HT1080 (cell line): ENCODE measurements around the gene GABRA4. TPM values are rescaled to one million over a fixed set of nuclear protein-coding genes. Genes with fewer than 3 reads are reported as not detected.

Experiments used
- DNase-seq: peaks from one replicate; pipeline ENCODE4 v3.0.0-alpha.2; 2015; ENCODE audit warnings: low read depth
- total RNA-seq: library from RNA; depleted of rRNA; stranded (reverse); fragments of >200 nt; shearing (Covaris generic); gene quantifications from 2 replicates; pipeline ENCODE4 v1.2.3, GENCODE V29; 2014; rRNA removed

The GABRA4 gene
- total RNA-seq, 1 experiment from 2014 or later = 0.11 TPM

DNA sequence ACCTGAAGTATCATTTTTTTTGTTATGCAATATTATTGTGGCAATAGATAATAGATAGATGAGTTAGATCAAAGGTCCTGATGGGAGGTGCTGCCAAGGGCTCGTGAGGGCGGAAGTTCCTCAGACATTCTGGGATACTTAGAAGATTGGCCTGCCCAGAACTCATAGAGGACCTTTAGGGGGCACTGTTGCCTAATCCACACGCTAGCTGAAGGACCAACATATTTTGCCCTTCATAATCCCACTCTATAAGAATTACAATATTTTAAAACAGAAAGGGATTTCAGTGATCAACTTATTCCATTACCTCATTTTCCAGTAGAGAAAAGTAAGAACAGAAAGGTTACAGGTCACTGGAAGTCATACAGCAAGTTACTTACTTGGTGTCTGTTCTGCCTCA lies 61.4 kb downstream of the GABRA4 start:
- DNase-seq = peak; percentile 47

DNA sequence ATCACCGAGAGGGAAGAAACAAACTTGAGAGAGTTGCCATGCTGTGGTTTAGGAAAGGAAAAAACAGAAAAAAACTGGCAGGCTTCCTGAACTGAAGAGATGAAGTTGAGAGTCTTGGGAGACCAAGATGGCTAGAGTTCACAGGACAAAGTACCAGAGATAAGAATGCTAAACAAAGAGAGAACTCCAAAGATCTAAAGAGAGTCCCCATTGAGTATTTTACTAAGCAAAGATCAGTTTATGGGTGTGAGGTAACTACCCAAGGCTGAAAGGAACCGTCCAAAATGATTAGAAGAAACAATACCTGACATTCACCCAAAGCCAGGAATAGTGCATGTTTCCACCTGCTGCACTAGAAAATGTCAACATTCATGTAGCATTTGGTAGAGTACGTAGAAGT lies 62.5 kb downstream of the GABRA4 start:
- DNase-seq = no peak

DNA sequence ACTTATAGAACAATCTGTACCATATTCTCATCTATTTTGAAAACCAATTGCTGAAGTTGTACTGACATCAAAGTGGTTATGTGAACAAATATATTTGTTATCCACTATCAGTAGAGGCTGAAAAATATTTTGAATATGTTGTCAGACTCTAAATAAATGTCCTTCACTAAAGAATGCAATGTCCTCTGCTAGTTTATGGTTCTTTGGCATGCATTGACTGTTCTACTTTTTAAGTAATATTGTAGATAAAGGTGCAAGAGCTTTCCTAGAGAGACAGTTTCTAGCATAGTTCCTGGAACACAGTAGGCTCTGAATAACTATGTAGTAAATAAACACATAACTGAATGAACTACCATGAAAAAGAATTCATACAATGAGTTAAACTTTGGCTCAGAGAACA lies 66.2 kb downstream of the GABRA4 start:
- no peak for DNase-seq

DNA sequence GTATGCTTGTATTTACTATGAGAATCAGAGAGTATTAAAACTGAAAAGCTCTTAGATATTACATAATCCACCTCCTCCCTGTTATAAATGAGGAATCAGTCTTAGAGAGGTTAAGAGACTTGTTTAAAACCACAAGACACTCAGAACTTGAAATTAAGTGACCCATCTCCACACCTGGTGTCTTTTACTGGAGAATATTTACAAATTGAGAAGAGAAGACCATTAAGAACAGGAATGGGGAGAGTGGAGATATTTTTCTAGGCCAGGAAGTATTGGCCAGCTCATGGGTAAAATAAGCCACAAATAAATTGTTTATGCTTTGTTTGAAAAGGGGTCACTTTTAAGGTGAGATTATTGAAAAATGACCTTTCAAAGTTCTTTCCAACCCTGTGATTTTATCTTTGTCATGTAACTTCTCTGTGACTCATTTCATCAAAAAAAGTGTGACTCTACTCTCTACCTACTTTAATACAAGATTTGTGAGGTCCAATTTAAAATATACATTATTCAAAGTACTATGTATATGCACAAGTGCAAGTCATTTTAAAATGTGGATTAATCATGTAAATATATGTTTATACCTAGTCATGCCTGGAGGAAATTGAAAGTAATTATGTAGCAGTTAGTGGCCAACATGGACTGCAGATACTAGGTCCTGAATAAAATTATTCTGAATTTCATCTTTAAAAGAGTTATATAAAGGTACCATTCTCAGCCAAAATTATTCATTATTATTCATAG lies 68.4 kb downstream of the GABRA4 start:
- DNase-seq = no peak

DNA sequence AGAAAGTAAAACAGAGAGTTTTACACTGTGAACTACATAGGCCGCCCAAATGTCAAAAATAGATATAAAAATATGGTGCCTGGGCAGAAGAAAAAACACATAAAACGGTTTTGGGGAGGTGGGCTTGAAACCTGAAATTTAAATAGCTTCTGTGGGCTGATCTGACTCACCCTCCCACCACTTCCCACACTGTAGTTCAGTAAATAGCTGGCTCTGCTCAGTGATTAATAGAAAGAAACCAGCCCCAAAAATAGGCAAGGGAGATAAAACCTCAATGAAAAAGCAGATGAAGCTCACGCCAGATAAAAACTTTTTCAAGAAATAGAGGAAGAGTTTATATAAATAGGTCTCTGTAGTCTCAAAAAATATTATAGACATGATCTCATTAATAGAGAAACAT lies 71.2 kb downstream of the GABRA4 start:
- DNase-seq = no peak

DNA sequence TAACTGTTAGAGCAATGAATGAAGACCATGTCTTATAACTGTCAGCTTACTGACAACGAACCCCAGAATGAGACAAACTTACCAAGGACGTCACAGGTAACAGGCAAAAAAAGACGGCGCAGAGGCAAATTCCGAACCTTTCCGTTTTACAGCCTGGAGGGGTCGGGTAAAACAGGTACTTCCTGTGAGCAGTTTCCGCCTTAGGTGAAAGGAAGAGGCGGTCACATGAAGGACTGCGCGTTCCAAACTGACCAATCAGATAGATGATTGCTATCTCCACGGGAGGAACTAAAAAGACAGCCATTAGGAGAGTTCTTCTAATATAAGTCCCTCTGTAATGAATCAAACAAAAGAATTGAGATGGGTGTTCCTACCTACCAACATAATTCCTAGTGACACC lies 84.3 kb downstream of the GABRA4 start, which contains the start of gene COX7B2:
COX7B2 (minus strand) TSS at position 168 of the 400 bp plus-strand sequence. CDS start 174,053 bp downstream, outside the sequence.
- DNase-seq = no peak

DNA sequence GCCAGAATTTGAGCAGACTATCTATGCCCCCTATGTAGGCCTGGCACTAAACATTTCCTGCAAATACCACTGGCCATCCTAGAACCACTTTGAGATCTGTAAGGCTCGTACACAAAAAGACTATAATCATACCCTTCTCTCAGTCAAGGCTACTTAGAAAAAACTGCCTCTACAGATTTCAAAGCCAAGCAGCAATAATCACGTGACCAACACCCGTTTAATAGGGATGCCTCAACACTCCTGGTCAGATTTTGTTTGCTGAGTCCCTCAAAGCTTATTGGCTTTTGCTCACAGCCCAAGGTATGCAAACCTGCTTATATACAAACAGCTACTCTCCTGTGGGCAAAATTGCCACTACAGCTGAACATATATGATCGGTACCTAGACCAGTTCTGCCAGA lies 85.2 kb downstream of the GABRA4 start:
- no peak for DNase-seq

DNA sequence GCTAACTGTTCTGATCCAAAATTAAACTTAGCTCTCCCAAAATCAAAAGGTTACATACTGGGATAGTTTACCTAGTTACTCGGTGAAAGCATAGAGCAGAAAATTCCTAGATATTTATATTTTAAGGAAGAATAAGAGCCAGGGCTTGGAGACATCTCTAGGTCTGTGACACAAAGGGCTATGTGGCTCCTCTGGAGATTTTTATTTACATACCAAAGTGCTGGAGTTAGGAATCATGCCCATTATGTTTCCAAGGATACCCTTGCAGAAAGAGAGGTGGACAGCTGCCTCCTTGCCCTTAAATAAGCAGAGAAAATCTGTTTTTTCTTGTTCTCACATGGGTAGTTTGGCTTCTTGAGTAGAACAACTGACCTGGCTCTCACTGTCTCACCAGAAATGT lies 93.3 kb downstream of the GABRA4 start:
- no peak for DNase-seq

DNA sequence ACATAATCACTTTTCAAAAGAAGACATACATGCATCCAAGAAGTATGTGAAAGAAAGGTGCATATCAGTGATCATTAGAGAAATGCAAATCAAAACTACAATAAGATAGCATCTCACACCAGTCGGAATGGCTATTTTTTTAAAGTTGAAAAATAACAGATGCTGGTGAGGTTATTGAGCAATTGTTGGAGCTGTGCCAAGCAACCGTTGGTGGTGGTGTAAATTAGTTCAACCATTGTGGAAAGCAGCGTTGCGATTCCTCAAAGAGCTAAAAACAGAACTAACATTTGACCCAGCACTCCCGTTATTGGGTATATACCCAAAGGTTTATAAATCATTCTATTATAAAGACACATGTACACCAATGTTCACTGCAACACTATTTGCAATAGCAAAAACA lies 98.6 kb downstream of the GABRA4 start:
- DNase-seq = no peak

DNA sequence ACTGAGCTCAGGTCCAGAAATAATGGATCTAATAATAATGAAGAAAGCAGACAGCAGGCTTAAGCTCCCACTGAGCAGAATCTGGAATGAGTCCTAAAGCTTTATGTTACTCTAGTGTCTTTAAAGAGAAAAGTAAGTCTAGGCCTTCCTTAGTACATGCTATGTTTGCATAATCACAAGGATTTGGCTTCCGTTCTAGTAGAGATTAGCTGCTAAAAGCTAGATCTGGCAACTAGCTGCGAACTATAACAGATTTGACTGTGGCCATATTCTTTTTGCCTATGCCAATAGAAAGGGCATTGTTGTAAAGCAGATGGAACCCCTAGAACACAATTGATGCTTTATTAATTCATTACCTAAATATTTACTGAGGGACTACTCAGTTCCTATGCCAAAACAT lies 103.3 kb downstream of the GABRA4 start:
- no peak for DNase-seq

DNA sequence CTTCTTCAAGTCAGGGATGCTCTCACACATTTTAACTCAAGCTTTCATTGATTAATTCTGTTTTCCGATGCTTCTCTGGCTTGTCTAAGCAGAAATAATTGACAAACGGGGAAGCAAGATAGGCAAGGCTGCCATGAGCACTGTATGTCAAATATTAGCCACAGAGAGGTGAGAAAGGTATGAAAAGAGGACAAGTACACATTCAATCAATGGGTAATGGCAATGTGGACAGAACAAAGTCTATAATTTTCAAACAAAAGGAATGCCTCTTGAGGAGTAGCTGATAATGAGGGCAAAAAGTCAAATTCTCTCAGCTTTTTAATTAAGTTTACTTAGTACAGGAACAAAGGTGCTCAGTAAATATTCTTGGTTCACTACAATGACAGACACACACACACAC lies 104.0 kb downstream of the GABRA4 start:
- no peak for DNase-seq

DNA sequence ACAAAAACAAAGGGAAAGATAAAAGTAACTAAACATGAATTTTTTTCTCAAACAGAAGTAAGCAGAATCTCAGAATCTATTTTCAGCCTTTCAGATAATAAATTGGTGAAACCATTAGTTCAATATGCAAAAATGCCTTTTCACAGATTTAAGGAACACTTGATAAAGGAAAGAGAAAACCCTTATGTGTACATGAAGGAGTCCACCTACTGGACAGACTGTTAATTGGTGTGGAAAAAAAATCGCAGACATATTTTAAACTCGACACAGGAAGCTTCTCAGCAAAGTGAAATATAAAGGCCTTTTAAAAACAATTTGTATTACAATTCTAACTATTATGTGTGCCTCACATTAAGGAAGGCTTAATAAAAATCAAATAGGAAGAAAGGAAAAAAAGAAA lies 106.7 kb downstream of the GABRA4 start:
- peak; percentile 22 for DNase-seq

DNA sequence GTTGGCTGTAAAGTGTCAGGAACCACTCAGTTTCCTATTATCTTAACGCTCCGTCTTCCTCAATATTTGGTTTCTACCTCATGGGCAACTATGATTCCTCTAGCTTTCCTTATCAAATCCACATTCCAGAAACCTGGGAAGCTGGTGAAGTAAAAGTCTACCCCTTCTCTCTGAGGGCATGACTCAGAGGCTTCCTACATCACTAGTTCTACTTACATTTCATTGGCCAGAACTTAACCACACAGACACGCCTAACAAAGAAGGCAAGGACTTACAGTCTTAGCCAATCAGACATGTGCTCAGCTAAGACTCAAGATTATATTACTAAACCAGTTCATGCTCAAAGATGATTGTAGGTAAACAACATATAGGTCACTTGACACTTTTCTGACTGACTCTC lies 114.7 kb downstream of the GABRA4 start:
- peak; percentile 48 for DNase-seq

DNA sequence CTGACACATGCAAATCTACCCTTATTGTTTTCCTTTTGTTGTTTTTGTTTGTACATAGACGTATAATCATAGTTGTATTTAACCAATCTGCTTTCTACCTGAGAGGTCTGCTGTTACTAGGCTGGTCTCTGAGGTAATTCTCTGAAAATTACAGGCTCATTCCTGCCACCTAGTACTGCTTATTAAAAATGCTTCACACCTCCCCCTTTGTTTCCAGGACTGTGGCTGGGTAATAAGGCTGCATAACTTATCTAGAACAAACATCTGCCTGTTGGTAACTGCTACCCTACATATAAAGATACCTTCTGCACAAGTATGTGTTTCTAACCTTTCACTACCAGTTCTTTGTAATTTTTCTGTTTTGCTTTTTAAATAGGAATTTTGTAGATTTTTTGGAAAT lies 118.6 kb downstream of the GABRA4 start:
- DNase-seq = no peak

DNA sequence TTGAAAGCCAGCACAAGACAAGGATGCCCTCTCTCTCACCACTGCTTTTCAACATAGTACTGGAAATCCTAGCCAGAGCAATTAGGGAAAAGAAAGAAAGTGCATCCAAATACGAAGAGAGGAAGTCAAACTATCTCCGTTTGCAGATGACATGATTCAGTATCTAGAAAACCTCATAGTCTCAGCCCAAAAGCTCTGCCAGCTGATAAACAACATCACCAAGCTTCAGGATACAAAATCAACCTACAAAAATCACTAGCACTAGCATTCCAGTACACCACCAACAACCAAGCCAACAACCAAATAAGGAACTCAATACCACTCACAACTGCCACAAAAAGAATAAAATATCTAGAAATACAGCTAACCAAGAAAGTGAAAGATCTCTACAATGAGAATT lies 123.0 kb downstream of the GABRA4 start:
- no peak for DNase-seq

Other genes with a start within 250 kb of the GABRA4 start
- gene COX7B2, start 84.3 kb downstream of the GABRA4 start, total RNA-seq = not detected in 2 replicates
- 0.53 and 0.76 TPM in 2 replicates for gene GABRB1, start 38.0 kb upstream of the GABRA4 start, total RNA-seq